Activated CD4-positive, alpha-beta T cell treated with anti-CD3 and anti-CD28 coated beads, Interleukin-2, amount 50 U/mL, for 48 hours (primary cell): Measurements from ENCODE around the gene SAMM50.

Experiments
- DNase-seq, 2 experiments: peaks; one replicate each; pipeline ENCODE4 v3.0.0-alpha.2; 2020

The SAMM50 gene

DNA sequence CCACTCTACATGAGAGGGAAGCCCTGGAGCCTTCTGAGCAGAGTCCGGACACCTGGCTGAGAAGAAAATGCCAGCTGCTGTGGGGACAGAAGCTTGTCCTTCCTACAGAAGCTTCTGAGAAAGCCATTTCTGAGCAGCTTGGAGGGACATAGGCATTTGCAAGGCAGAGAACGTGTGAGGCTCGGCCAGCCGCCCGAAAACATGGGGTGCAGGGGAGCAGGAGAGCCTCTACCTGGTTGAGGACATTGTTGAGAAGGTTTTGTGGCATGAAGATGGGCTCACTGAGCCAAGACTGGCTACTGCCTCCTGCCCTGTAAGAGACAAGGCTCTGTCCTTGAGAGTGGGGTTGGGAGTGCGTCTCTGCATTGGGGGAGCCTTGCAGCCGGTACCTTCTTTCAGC lies 25.3 kb downstream of the SAMM50 start:
- no peak for DNase-seq

- no peak for DNase-seq
These were observed 25.8 kb downstream of the SAMM50 start for GRCh38 chr22:43980996-43981395.

DNA sequence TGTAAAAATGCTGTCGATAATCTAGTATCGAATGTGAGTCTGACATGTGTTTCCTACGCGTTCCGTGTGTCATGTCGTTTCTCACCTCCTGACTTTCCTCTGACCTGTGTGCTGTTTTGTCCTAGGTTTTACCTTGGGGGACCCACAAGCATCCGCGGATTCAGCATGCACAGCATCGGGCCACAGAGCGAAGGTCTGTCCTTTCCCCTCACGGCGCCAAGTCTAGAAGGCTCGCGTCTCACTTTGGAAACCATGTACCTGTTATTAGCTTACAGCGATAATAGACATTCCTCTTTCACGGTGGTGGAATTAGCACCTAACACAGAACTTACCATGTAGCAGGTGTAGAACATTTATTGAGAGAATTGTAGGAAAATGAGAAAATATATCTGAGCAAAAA lies 28.6 kb downstream of the SAMM50 start:
- no peak for DNase-seq

- DNase-seq = no peak
These were observed 30.3 kb downstream of the SAMM50 start for GRCh38 chr22:43985532-43985931.

DNA sequence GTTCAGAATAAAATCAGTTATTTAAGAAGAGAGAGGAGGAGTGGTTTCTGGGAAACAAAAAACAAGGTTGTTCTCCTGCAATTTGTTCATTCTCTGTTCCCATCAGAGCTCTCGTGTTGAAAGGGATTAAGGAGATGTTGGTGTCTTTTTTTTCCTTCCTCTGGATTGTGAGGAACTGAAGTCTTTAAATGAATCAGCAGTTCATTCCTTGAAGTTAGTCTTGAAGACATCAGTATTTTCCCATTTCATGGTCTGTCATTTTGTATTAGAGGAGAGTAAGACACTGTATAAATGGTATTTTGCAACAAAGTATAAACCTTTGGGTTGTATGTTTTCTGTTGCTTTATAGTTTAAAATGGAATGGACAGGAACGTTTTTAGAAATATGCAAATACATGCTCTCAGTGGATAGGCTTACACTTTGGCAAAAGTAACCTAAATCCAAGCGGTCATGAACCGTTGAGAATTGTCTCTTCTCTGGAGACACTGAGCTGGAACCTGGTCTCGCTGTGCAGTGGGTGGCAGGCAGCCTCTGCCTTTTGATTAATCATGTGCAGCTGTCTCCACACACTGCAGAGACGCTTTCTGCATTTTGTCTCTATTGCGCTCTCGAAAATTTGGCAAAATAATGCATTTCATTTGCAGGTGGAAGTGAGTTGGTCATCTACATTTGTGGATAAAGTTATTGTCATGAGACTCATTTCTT lies 33.0 kb downstream of the SAMM50 start:
- DNase-seq = no peak

- no peak for DNase-seq
These were observed 33.7 kb downstream of the SAMM50 start for GRCh38 chr22:43988960-43989359.

DNA sequence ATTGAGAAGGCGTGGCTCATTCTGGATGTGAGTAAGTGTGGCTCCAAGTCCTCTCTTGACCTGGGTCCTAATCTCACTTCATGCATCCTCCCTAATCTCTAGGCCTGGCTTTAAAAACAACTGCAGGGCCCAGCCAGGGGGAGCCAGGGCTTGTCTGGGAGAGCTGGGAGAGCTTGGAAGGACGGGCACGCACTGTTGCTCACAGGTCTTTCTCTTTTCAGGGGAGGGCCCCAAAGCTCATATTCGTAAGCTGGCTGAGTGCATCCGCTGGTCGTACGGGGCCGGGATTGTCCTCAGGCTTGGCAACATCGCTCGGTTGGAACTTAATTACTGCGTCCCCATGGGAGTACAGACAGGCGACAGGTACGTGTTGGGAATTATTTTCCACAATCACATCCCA lies 34.8 kb downstream of the SAMM50 start:
- DNase-seq = no peak

GRCh38 chr22:43991316-43992020 lies 36.2 kb downstream of the SAMM50 start:
- no peak for DNase-seq

GRCh38 chr22:43992331-43992821 lies 37.1 kb downstream of the SAMM50 start:
- no peak for DNase-seq

DNA sequence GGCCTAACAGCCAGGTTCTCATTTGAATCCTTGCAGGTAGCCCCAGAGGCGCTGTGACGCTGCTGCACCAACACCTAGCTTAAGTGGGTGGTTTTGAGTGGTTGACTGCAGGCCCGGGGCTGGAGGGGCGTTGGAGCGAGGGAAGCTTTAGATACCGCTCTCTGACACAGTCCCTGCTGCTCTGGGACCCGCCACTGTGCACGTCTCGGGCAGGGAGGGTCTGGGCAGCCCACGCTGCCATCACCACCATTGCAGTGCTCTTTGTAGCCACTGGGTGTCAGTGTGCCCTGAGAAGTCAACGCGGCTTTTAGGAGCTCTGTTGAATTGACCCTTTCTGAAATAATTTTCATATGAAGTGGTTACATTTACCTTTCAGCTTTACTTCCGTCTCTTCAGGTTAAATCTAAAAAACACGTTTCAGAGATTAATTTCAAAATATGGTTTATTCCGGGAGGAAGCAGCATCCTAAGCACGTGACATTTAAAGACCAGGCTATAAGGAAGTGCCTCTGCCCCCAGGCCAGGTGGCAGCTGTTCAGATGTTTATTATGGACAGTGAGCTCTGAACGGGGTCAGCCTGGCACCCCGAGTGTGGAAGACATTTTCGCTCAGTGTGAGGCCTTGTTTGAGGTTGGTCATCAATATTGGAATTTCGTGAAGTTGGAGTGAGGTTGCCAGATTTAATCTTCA lies 38.0 kb downstream of the SAMM50 start:
- peak; percentile 55 to 68 for DNase-seq

GRCh38 chr22:43994006-43994405 lies 38.8 kb downstream of the SAMM50 start:
- DNase-seq = no peak

DNA sequence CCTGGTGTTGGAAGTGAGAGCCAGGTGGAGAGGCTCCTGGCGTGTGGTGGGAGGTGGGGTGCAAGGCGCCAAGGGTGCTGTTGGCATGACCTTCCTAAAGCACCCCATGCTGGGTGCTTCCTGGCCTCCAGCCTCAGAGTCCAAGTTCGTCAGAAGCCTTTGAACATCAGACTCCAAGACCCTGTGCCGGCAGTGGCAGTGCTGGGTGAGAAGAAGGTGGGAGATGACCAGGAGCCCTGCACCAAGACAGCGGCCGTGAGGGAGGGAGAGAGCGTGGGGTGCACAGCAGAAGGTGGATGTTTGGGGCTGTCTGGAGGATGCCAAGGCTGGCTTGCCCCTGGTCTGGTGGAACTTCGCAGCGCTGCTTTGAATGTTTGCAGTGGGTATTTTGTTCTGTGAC lies 39.2 kb downstream of the SAMM50 start:
- no peak for DNase-seq

DNA sequence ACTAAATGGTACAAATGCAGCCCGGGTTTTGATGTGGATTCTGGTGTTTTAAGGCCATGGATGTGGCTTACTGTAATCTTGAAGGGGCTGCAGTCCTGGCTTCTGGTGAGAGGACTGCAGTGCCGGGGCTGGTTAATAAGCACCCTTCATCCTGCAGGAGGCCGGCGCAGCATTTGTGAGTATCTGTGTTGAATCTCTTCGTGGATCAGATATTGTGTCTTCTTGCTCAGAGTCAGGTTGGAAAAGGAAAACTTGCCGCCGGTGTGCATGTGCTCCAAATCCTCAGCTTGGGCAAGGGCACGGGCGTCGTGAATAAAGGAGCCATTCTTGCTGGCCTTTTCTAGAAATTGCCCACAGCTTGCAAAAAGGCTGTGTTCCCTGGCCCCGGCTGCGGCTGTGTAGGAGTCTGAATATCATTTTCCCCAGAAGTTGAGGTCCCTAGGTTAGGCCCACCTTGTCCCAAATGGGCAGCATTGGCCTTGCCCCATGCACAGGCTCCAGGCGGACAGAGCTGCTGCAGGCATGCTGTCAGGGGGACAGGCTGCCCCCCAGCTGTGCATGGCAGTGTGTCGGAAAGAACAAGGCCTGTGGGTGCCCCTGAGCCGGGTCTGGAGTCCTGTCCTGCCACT lies 39.9 kb downstream of the SAMM50 start:
- no peak for DNase-seq

- no peak for DNase-seq
These were observed 40.5 kb downstream of the SAMM50 start for GRCh38 chr22:43995798-43996169.

- DNase-seq = peak; percentile 71 to 77
These were observed 41.1 kb downstream of the SAMM50 start for GRCh38 chr22:43996170-43996980.

- DNase-seq = no peak
These were observed 41.7 kb downstream of the SAMM50 start for GRCh38 chr22:43996981-43997265.

DNA sequence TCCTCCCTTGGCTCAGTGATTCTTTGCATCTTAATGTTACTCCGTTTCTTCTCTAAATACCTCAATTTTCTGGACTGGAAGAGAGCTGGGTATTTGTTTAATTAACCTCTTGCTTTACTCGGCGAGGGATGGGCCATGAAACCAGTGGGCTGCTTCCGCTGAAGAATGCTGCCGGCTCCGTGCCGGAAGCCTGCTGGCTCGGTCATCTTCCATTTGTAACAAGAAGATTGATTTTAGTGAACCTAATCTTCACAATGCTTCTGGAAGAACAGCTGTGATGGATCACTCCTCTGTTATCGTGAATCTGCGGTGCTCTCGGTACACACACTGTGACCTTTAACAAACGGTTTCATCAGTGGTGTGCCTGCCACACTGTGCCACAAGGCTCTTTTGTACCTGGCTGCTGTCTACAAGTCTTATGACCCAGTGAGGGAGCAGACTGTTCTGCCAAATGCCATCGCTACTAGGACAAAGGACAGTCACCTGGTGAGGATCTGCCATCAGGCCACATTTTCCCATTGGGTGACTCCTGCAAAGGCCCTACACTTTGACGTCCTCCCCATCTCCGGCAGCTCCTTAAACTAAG lies 43.5 kb downstream of the SAMM50 start:
- no peak for DNase-seq

DNA sequence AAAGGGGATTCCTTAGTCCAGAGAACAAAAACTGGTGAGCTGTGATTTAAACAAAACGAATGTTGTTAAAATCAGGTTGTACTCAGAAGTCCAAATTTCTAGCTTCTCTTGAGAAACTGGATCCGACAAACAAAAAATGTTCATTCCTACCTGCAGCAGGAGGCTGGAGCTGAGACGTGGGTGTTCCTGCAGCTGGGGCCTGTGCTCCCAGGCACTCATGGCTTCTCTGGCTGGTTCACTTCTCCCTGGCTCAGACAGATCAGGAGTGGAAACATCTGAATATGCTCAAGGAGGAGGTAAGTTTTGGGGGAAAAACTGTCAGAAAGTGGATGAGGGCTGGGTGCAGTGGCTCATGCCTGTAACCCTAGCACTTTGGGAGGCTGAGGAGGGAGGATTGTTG lies 44.1 kb downstream of the SAMM50 start:
- DNase-seq = no peak

GRCh38 chr22:44000123-44000522 lies 44.9 kb downstream of the SAMM50 start:
- no peak for DNase-seq

DNA sequence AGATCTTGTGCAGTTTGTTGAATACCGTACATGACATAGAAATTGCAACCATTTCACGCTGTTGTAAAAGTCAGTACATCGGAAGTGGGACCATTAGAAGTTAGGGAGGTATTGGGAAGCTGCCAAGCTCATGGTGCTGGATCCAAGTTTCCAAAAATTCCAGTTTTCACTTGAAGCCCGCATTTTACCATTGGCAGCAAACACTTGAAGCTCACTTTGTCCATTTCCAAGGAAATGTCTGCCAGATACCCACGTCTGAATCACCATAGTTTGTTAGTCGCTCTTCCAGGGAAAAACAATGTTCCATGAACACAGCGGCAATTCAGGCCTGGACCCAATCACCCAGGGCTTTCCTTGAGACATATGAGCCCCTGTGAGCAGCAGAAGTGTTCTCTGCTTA lies 46.3 kb downstream of the SAMM50 start:
- DNase-seq = no peak

DNA sequence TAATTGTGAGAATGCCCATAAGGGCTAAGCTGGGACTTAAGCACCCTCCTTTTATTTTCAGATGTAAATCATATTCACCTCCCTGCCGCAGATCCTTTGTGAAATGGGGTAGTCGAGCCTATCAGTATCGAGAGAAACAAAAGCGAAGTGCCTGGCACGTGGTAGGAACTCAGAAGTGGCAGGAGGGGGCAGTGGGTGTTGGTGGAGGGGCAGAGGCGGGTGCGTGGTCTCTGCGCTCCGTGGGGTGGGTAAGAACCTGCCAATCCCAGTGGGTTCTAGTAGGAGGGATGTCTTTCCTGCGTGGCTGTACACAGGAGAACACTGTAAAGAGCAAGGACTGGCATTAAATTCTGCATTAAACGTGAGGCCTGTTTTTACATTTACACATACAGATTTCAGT lies 47.1 kb downstream of the SAMM50 start:
- no peak for DNase-seq

DNA sequence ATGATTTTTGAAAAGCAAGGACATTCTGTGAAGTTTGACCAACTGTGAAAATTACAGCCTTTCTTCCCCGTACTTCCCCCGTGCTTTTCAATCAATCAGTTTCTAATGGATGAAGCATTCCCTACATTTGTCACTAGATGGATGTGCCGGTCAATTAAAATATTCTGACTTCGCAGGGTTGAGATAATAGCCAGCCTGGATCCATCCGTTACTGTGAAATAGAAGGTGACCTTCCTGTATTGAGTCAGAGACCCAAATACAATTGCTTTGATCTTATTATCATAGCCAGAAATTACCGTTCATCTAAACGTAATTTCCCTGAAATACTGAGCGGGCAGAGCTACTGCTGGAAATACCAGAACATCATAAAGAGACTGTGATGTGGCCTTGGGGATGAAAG lies 47.8 kb downstream of the SAMM50 start:
- DNase-seq = no peak
